ENCODE results near the gene MYL5.
"Not testable (repeated sequence)": the region's sequence is repeated elsewhere in the genome, so short reads cannot be mapped to it uniquely, and the experiment has no call there.

MYL5 gene

DNA sequence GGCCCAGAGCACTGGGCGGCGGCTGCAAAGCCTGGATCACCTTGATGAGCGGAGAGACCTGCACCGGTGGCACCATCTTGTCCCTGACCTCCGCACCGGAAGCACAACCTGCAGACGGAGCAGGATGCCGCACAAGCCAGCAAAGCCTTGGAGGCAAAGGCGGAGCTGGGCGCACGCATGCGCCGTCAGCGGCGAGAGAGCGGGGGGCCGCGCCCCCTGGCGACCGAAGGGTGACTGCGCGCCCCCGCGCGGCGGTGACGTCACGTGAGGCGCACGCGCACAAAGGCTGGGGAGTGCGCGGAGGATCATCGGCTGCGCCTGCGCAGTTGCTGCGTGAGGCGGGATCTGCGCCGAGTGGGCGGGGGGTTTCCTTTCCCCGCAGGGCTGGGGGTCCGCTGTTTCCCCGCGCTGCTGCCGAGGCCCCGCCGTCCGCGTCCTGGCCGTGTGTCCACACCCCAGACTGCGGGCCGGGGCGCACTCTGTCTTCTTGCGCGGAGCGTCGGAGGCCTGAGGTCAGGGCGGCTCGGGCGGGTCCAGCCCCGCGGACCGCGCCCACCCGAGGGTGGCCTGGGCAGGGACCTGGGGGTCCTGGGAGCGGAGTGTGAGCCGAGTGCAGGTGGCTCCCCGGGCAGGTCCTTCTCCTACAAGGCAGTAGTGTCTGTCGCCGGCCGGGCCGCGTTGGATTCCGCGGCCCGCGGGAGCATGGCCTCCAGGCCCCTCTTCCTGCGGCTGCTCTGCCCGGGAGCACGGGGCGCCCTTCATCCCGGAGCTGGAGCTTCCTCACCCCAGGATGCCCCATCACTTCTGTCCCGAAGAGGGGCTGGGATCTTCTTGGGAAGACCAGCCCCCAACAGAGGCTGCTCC lies at the start of gene MYL5, which contains the start of gene ATP5ME:
Gene MYL5, plus strand, starts transcription at position 371 of the 864 bp plus-strand sequence. CDS start 3,485 bp downstream, outside the sequence.
Gene ATP5ME, minus strand, starts transcription at position 105 of the 864 bp plus-strand sequence. Its CDS starts 29 bp downstream, at position 76.
- DNase-seq (ENCODE audit: low read depth, low spot score) = peak; percentile 99

DNA sequence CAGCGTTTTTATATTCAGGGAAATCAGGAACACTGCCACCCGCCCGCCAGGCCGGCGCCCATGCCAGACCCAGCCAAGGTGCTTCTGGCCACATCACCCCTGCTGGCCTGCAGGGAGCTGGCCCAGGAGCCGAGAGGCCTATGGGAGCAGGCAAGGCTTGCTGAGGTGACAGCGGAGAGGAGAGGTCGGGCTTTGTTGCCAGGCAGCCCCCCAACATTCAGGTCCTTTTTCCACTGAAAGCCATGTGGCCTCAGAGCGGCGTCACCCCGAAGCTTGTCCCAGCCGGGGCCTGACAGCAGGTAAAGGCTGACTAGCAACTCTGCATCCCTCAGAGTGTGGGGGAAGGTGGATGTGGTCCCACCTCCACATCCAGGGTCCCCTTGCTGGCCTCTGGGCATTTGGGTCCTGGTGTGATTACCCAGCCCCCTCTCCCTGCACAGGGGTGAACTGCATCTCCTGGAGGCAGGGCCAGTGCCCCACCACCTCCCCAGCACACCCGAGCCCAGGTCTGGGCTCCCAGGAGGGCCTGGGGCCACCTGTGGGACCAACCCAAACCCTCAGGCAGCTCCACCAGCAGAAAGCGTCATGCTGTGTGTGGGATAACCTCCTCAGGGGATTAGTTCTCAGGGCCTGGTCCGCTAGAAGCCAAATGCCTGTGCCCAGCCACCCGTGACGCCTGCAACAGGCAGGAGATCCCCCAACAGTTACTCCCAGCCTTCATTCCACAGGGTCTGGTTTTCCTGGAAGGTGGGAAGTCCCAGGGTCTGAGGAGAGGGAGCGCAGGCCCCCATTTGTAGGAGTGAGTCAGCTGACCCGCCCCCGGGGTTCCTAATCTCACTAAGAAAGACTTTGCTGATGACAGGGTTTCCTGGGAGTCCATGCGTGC lies 49.4 kb upstream of the MYL5 start, which contains the start of gene PDE6B:
Gene PDE6B, plus strand, starts transcription at position 869 of the 886 bp plus-strand sequence. CDS start 54 bp downstream, outside the sequence.
- peak; percentile 23 for DNase-seq (ENCODE audit: low read depth, low spot score)

DNA sequence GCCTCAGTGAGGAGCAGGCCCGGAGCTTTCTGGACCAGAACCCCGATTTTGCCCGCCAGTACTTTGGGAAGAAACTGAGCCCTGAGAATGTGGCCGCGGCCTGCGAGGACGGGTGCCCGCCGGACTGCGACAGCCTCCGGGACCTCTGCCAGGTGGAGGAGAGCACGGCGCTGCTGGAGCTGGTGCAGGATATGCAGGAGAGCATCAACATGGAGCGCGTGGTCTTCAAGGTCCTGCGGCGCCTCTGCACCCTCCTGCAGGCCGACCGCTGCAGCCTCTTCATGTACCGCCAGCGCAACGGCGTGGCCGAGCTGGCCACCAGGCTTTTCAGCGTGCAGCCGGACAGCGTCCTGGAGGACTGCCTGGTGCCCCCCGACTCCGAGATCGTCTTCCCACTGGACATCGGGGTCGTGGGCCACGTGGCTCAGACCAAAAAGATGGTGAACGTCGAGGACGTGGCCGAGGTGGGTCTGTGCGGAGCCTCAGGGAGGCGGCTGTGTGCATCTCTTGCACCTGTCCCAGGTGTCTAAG lies 48.6 kb upstream of the MYL5 start:
- no peak for DNase-seq (ENCODE audit: low read depth, low spot score)

DNA sequence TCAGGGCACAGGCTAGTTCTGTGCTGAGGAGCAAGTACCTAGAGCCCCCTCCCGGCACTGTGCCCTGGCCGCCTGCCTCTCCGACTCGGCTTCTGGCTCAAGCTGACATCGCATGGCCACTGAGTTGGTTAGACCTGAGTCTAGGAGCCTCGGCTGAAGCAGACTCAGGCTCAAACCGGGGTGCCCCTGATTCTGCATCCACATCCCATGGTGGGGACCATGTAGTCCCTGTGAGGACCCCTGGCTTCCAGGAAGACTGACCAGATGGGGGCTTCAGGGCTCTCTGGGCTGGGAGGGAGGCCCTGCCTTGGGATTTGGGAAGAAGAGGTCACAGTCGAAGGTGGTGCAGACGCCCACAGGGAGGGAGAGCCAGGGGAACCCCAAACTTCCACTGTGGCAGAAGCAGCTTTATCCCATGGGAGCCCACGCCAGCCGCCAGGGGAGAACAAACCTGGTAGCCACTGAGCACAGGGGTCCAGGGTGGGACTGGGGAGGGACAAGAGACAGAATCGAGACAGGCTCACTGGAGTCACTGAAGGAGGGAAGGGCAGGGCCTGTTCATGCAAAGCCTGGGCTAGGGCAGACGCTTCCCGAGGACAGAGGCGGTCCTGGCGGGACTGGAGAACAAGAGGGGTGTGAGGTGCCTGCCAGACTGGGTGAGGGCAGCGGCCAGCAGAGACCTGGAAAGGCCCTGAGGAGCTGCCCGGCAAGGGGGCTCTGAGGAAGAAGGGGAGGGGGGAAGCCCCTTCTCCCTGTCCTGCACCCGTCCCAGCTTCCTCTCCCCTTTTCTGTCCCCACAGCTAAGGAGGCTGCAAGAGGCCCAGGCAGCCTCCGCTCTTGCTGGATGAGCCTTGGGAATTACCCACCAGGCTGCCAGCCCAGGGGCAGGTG lies 47.9 kb upstream of the MYL5 start:
- no peak for DNase-seq (ENCODE audit: low read depth, low spot score)

DNA sequence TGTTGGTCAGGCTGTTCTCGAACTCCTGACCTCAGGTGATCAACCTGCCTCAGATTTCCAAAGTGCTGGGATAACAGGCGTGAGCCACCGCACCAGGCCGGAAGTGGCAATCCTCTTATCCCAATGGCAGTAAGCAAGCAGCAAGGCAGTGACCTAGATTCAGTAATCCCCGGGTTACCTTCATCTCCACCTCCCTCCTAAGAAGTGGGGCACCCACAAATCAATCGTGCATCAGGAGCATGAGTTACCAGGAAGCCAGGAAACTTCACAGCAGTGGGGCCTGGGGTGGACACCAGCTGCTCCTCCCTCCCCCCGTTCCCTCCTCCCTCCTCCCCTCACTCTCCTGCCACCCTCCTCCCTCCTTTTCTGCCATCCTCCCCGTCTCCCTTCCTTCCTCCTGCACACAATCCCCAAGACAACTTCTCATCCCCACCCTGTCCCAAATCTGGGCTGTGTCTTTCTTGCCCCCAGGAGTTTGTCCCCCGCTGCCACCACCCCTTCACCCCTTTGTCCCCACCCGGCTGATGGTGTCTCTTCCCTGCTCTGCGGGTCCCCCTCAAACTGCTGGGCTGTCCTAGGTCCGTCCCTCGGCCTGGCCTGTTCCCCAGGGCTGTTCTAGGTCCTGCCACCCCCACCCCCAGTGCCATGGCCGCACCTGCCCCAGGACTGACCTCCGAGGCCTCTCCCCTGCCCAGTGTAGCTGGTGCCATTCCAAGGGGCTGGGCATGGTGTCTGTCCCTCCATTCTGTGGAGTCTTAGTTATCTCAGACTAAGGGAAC lies 46.8 kb upstream of the MYL5 start:
- no peak for DNase-seq (ENCODE audit: low read depth, low spot score)

DNA sequence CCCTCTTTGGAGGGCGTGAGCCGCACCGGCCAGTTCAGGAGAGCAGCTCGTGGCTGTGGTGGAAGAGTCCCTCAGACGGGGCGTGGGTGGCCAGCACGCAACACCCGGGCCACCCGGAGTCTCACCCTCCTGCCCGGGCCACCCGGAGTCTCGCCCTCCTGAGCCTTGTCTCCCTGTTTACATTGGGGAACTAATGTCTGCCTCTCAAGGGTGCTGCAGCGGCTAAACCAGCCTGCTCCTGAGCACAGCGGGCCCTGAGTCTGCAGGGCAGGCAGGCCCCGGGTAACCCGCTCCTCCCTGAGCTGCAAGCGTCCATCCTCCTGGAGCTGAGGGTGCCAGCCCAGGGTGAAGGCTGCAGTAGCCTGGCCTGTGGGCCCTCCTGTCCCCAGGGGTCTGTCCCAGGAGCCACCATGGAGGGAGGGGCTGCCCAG lies 46.0 kb upstream of the MYL5 start:
- no peak for DNase-seq (ENCODE audit: low read depth, low spot score)

GRCh38 chr4:628821-629635 lies 45.3 kb upstream of the MYL5 start:
- no peak for DNase-seq (ENCODE audit: low read depth, low spot score)

- no peak for DNase-seq (ENCODE audit: low read depth, low spot score)
Observed at GRCh38 chr4:629636-629914, 44.8 kb upstream of the MYL5 start.

DNA sequence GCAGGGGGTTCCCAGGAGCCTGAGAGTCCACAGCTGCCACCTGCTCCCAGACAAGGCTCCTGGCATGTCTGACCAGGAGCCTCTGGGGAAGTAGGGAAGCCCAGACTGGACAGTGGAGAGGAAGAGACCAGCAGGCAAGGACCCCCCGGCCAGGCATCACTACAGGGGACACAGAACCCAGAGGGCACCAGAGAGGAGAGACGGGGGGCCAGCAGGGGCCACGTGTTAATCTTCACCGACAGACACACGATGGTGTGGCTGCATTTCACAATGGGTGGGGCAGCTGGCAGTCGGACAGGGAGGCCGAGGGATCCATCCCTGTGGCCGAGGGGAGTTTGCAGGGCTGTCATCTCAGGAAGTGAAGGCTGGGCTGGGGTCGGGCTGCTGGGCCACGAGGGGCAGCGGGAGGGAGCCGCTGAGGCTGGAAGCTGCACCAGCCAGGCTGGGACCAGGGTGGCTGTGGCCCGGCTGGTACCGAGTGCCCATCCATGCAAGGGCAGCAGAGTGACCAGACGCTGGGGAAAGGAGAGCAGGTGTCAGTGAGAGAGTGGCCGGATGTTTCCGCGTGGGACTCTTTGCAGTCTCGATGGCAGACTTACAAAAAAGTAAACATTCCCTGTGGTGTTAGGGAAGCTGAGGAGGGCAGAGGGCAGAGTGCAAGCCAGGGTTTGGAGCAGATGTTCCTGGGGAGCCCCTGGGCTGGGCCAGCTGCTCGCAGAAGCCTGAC lies 44.3 kb upstream of the MYL5 start:
- DNase-seq (ENCODE audit: low read depth, low spot score) = no peak

DNA sequence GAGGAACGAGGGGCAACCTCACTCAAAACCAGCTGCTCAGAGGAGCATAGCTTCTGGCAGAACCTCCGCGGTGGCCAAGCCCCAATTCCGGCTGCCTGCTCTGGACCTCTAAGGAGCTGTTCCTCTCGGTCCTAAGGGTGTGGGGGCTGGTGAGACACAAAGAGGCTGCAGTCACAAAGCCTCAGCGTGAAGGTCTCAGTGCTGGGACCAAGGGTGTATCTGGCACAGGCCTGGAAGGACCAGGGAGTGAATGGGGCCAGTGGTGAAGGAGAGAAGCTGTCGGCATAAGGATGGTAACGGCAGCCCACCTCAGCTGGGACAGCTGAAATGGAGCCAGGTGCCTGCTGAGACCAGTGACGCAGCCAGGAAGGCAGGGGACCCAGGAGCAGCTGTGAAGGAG lies 43.7 kb upstream of the MYL5 start:
- no peak for DNase-seq (ENCODE audit: low read depth, low spot score)

- DNase-seq (ENCODE audit: low read depth, low spot score) = no peak
Observed at GRCh38 chr4:632196-632790, 42.0 kb upstream of the MYL5 start.

GRCh38 chr4:632926-633325 lies 41.4 kb upstream of the MYL5 start:
- DNase-seq (ENCODE audit: low read depth, low spot score) = no peak

DNA sequence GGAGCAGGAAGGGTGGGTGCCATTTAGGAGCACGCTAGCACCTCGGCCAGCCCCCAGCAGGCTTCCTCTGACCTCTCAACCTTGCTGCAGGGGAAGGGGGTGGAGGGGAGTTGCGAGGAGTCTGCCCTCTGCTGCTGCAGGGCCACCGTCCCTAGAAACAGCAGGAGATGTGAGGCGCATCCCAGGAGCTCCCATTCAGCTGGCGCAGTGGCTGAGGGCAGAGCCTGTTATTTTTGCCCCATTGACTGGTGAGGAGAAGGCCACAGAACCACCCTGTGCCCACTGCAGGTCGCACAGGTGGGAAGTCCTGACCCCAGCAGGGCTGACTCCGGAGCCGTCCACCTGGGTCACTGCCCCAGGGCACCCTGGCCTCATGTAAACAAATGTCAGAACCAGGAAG lies 40.9 kb upstream of the MYL5 start:
- no peak for DNase-seq (ENCODE audit: low read depth, low spot score)

- no peak for DNase-seq (ENCODE audit: low read depth, low spot score)
Observed at GRCh38 chr4:633976-634598, 40.3 kb upstream of the MYL5 start.

DNA sequence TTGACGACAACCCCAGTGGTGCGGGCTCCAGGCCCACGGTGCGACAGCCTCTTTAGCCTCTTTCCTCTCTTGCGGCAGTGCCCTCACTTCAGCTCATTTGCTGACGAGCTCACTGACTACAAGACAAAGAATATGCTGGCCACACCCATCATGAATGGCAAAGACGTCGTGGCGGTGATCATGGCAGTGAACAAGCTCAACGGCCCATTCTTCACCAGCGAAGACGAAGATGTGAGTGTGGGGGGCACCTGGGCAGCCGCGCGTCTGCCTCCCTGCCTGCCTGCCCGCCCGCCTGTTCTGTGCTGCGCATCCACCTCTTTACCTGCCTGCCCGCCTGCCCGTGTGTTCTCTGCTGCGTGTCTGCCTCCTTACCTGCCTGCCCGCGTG lies 39.8 kb upstream of the MYL5 start:
- DNase-seq (ENCODE audit: low read depth, low spot score) = no peak

- not testable (repeated sequence) for DNase-seq (ENCODE audit: low read depth, low spot score)
Observed at GRCh38 chr4:635066-635835, 39.1 kb upstream of the MYL5 start.

Measured in astrocyte of the hippocampus (primary cell).